ENCODE measurements around the gene ZC3H12D.

DNA sequence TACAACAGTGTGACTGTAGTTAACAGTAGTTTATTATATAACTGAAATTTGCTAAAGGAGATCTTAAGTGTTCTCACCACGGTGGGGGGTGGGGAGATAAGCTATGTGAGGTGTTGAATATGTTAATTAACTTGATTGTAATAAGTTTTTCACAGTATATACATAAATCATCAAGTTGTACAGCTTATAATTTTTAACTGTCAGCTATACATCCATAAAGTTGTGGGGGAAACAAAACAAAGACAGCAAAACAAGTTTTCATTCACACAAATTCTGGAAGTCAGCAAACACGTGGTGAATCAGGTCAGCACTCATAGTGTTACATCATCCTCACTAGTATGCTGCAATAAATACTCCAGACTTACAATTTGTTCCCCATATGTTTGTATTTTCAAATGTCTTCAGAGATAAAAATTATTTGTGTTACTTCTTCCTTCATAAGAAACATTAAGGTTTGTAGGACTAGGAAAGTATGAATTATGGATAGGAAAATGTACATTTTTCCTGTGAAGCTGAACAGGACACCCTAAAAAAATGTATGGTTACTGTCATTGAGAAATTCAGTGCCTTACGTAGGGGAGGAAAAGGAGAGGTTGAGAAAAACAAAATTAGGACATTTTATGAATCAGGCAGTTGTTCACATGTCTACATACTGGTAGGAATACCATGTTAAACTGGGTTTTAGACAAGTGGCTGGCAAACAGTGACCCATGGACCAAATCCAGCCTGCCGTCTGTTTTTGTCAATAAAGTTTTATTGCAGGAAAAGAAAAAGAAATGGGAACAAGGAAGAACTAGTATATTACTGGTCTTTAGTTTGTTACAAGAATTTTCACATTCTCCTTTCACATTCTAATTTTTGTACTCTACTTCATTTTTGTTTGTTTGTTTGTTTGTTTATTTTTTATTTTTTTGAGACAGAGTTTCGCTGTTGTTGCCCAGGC, 78.7 kb downstream of the ZC3H12D start:
- TF ChIP-seq GATA2 (IDR thresholded peaks at IDR 0.05; ENCODE audit: low read depth, low read length) (no peak), GATA3 (IDR thresholded peaks at IDR 0.05; ENCODE audit: low read depth, low read length) (no peak)

Measured in SH-SY5Y (cell line).